K562 (cell line): ENCODE data around the gene RASGRP1.

Experiments used
- CEBPB ChIP-seq: fragments of 450-650 bp; IDR thresholded peaks from 2 replicates; pipeline ENCODE4 v1.6.1; 2016; ENCODE audit warnings: missing genetic modification characterization, missing compliant biosample characterization
- EP300 ChIP-seq: IDR thresholded peaks from 2 replicates; pipeline ENCODE4 v1.6.1; 2012; ENCODE audit warnings: low read length, improper control_type of control experiment
- EZH2 ChIP-seq: IDR thresholded peaks from 2 replicates; pipeline ENCODE4 v1.6.1; 2012; ENCODE audit warnings: low read depth, mild to moderate bottlenecking, inconsistent platforms, low read length, borderline replicate concordance
- KDM1A ChIP-seq, 2 experiments: fragments of 450-650 bp; IDR thresholded peaks; 2 replicates each; pipeline ENCODE4 v1.6.1; 2016; ENCODE audit warnings: mild to moderate bottlenecking in 2 of 2
- KLF6 ChIP-seq: fragments of 250-450 bp; sonication (Bioruptor Pico); IDR thresholded peaks from 2 replicates; pipeline ENCODE4 v1.4.0; 2020; ENCODE audit warnings: mild to moderate bottlenecking, moderate library complexity, borderline replicate concordance
- POLR2A ChIP-seq: fragments of 450-650 bp; conservative IDR thresholded peaks from 2 replicates; pipeline ENCODE4 v1.6.1; 2016
- REST ChIP-seq, 2 experiments: fragments of 450-650 bp; formaldehyde crosslinking in 1 of 2; IDR thresholded peaks; 2 replicates each; pipeline versions ENCODE4 v1.4.0 to v1.6.1; 2014 to 2020; ENCODE audit warnings: mild to moderate bottlenecking in 2 of 2, borderline replicate concordance in 1 of 2, low read depth in 1 of 2
- SMAD1 ChIP-seq: fragments of 150-350 bp; IDR thresholded peaks from 2 replicates; pipeline ENCODE4 v1.6.1; 2014; ENCODE audit warnings: low read length, low read depth; ENCODE audit not compliant: partially characterized antibody
- TBP ChIP-seq: optimal IDR thresholded peaks from 2 replicates; pipeline ENCODE3; 2011; ENCODE audit warnings: low read depth, low read length, improper control_type of control experiment
- TF ChIP-seq, protein P1 (sequence below): fragments of 250-450 bp; sonication (Bioruptor Pico); IDR thresholded peaks from 2 replicates; pipeline ENCODE4 v1.9.0; 2021; ENCODE audit warnings: mild to moderate bottlenecking, inconsistent platforms
- TF ChIP-seq, protein P2 (sequence below), 3 experiments: IDR thresholded peaks in 2 of 3; conservative IDR thresholded peaks in 1 of 3; 2 replicates each; pipeline ENCODE4 v1.5.1; 2011 to 2012; ENCODE audit warnings: low read length in 3 of 3, mild to moderate bottlenecking in 3 of 3, control low read depth in 2 of 3, improper control_type of control experiment in 1 of 3, inconsistent platforms in 1 of 3, low read depth in 1 of 3, mixed read lengths in 1 of 3, moderate library complexity in 1 of 3; ENCODE audit not compliant: insufficient read depth in 2 of 3
- TF ChIP-seq, protein P3 (sequence below), 2 experiments: fragments of 200-800 bp in 1 of 2; sonication (Bioruptor generic) in 1 of 2; sonication (generic) in 1 of 2; formaldehyde crosslinking in 1 of 2; IDR thresholded peaks in 1 of 2; conservative IDR thresholded peaks in 1 of 2; 2 replicates each; pipeline versions ENCODE4 v1.5.0 to v1.6.1; 2016 to 2020; ENCODE audit warnings: missing compliant biosample characterization in 1 of 2, missing genetic modification characterization in 1 of 2, missing genetic modification reagents in 1 of 2

DNA sequence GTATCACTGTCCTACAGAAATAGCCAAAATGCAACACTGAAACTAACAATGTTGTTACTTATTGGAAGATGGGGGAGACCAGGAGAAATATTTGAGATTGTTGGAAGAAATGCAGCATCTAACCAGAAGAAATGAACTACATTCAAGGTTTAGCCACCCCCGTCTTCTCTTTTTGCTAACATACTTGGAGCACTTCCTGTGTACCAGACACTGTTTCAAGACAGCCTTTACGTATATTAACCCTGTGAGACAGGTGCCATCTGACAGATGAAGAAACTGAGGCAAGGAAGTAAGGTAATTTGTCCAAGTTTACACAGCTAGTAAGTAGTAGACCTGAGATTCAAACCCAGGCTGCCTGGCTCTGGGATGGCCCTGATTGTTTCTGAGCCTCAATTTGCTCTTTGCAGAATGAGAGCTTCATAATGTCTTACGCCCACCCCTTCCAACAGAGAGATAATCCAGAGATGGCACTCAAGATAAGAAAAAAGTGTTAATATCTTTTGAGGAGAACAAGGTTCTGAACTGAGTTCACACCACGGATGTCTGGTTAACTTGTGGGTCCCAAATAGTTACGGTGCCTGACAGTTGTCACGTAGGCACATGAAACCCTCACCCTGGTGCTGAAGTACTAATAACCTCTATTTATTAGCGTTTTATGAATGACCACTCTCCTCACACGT is 26.1 kb downstream of the RASGRP1 start:
- TF ChIP-seq POLR2A (no peak), KDM1A (IDR thresholded peaks at IDR 0.05) (no peak), SMAD1 (no peak), EZH2 (no peak), TBP (no peak), REST (IDR thresholded peaks at IDR 0.05; ENCODE audit: borderline replicate concordance) (no peak), REST (CRISPR knock-in tag; IDR thresholded peaks at IDR 0.05; ENCODE audit: low read depth) (no peak), CEBPB (no peak), EP300 (no peak), KLF6 (CRISPR knock-in tag) (no peak)
- TF ChIP-seq, protein P1, sequence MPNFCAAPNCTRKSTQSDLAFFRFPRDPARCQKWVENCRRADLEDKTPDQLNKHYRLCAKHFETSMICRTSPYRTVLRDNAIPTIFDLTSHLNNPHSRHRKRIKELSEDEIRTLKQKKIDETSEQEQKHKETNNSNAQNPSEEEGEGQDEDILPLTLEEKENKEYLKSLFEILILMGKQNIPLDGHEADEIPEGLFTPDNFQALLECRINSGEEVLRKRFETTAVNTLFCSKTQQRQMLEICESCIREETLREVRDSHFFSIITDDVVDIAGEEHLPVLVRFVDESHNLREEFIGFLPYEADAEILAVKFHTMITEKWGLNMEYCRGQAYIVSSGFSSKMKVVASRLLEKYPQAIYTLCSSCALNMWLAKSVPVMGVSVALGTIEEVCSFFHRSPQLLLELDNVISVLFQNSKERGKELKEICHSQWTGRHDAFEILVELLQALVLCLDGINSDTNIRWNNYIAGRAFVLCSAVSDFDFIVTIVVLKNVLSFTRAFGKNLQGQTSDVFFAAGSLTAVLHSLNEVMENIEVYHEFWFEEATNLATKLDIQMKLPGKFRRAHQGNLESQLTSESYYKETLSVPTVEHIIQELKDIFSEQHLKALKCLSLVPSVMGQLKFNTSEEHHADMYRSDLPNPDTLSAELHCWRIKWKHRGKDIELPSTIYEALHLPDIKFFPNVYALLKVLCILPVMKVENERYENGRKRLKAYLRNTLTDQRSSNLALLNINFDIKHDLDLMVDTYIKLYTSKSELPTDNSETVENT (CRISPR knock-in tag), result no peak
- TF ChIP-seq, protein P2, sequence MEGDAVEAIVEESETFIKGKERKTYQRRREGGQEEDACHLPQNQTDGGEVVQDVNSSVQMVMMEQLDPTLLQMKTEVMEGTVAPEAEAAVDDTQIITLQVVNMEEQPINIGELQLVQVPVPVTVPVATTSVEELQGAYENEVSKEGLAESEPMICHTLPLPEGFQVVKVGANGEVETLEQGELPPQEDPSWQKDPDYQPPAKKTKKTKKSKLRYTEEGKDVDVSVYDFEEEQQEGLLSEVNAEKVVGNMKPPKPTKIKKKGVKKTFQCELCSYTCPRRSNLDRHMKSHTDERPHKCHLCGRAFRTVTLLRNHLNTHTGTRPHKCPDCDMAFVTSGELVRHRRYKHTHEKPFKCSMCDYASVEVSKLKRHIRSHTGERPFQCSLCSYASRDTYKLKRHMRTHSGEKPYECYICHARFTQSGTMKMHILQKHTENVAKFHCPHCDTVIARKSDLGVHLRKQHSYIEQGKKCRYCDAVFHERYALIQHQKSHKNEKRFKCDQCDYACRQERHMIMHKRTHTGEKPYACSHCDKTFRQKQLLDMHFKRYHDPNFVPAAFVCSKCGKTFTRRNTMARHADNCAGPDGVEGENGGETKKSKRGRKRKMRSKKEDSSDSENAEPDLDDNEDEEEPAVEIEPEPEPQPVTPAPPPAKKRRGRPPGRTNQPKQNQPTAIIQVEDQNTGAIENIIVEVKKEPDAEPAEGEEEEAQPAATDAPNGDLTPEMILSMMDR (IDR thresholded peaks at IDR 0.05 in 2 of 3, conservative IDR thresholded peaks at IDR 0.05 in 1 of 3; ENCODE audit: insufficient read depth in 2 of 3, low read depth in 1 of 3, low read length in 3 of 3), result no peak
- TF ChIP-seq, protein P3, sequence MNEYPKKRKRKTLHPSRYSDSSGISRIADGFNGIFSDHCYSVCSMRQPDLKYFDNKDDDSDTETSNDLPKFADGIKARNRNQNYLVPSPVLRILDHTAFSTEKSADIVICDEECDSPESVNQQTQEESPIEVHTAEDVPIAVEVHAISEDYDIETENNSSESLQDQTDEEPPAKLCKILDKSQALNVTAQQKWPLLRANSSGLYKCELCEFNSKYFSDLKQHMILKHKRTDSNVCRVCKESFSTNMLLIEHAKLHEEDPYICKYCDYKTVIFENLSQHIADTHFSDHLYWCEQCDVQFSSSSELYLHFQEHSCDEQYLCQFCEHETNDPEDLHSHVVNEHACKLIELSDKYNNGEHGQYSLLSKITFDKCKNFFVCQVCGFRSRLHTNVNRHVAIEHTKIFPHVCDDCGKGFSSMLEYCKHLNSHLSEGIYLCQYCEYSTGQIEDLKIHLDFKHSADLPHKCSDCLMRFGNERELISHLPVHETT (CRISPR knock-in tag; conservative IDR thresholded peaks at IDR 0.05 in 1 of 2, IDR thresholded peaks at IDR 0.05 in 1 of 2), result no peak
